HCT116 (cell line): ENCODE measurements around the gene LHFPL6.

Source experiments
- CBX3 ChIP-seq: IDR thresholded peaks from 2 replicates; pipeline ENCODE4 v1.6.1; 2012; ENCODE audit warnings: low read depth
- CEBPB ChIP-seq: IDR thresholded peaks from 2 replicates; pipeline ENCODE4 v1.6.1; 2012; ENCODE audit warnings: low read depth
- CTCF ChIP-seq, 3 experiments: fragments of 200-600 bp in 1 of 3; sonication (generic) in 1 of 3; IDR thresholded peaks in 2 of 3; conservative IDR thresholded peaks in 1 of 3; 2 replicates each; pipeline ENCODE4 v1.5.1; 2012 to 2017; ENCODE audit warnings: low read depth in 2 of 3, low read length in 2 of 3, antibody characterized with exemption in 1 of 3, borderline replicate concordance in 1 of 3, control low read depth in 1 of 3, mild to moderate bottlenecking in 1 of 3, mixed read lengths in 1 of 3, mixed run types in 1 of 3, moderate library complexity in 1 of 3; ENCODE audit not compliant: insufficient read depth in 1 of 3
- EZH2 ChIP-seq: fragments of 200-600 bp; sonication (generic); IDR thresholded peaks from 2 replicates; pipeline ENCODE4 v1.6.1; 2017; ENCODE audit warnings: antibody characterized with exemption, mixed run types
- EZH2phosphoT487 ChIP-seq: fragments of 200-600 bp; IDR thresholded peaks from 2 replicates; pipeline ENCODE4 v1.6.1; 2018; ENCODE audit warnings: antibody characterized with exemption, borderline replicate concordance
- MAX ChIP-seq: IDR thresholded peaks from 2 replicates; pipeline ENCODE4 v1.6.1; 2012
- POLR2A ChIP-seq: IDR thresholded peaks from 2 replicates; pipeline ENCODE4 v1.7.0; 2011; ENCODE audit warnings: borderline replicate concordance; ENCODE audit not compliant: insufficient read depth, insufficient read length; ENCODE audit errors: extremely low read depth
- POLR2AphosphoS5 ChIP-seq: IDR thresholded peaks from 2 replicates; pipeline ENCODE4 v1.6.1; 2011; ENCODE audit warnings: mild to moderate bottlenecking, low read depth, low read length, moderate library complexity
- REST ChIP-seq: IDR thresholded peaks from 2 replicates; pipeline ENCODE4 v1.6.1; 2012; ENCODE audit warnings: low read depth
- YY1 ChIP-seq: IDR thresholded peaks from 2 replicates; pipeline ENCODE4 v1.6.1; 2011; ENCODE audit warnings: low read length, low read depth, moderate library complexity, mild to moderate bottlenecking; ENCODE audit not compliant: insufficient replicate concordance; ENCODE audit errors: extremely low read depth
- ZBTB33 ChIP-seq: IDR thresholded peaks from 2 replicates; pipeline ENCODE4 v1.6.1; 2011; ENCODE audit warnings: mild to moderate bottlenecking, low read length, moderate library complexity; ENCODE audit not compliant: insufficient replicate concordance; ENCODE audit errors: extremely low read depth
- ZFX ChIP-seq: fragments of 450-650 bp; IDR thresholded peaks from 2 replicates; pipeline ENCODE4 v1.6.1; 2017
- ZNF274 ChIP-seq: fragments of 200-500 bp; sonication (Bioruptor generic); IDR thresholded peaks from 2 replicates; pipeline ENCODE4 v1.6.1; 2014; ENCODE audit warnings: mild to moderate bottlenecking, low read depth, low read length, inconsistent platforms

DNA sequence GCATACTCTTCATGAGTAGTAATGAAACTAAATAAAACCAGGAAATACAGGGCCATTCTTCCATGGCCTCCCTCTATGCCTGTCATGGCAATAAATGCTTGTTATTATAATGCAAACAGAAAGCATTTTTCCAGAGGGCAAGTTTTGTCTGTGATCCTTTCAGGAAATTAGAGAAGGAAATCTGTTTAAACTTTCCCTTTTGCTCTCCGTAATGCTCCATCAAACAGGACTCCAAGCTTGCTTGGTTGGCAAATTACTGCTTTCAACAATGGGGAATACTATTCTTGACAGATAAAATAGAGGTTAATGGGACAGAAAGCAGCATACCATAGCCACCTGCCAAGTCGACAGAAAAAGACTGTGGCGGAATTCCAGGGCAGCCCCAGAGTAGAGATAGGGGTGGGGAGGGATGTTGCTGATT is 252.5 kb downstream of the LHFPL6 start:
- TF ChIP-seq ZNF274 (no peak), CTCF (IDR thresholded peaks at IDR 0.05 in 2 of 3, conservative IDR thresholded peaks at IDR 0.05 in 1 of 3; ENCODE audit: borderline replicate concordance in 1 of 3, insufficient read depth in 1 of 3, low read depth in 2 of 3, low read length in 2 of 3) (no peak), EZH2 (no peak), EZH2phosphoT487 (no peak), POLR2A (no peak), YY1 (no peak), CBX3 (no peak), CEBPB (no peak), MAX (no peak), POLR2AphosphoS5 (no peak), REST (no peak), ZBTB33 (no peak), ZFX (no peak)
